Neural cell (in vitro differentiated cells): ENCODE measurements around the gene MACF1. TPM values are rescaled to one million over a fixed set of nuclear protein-coding genes. Genes with fewer than 3 reads are reported as not detected.

Experiments
- H2AFZ ChIP-seq: fragments of 200-600, 300-800 bp; sonication (generic), shearing (Covaris generic); 2 replicates; pipeline ENCODE4 v1.6.0; 2014; ENCODE audit warnings: low read depth, mild to moderate bottlenecking, antibody characterized with exemption, low read length, moderate library complexity
- H3F3A ChIP-seq: fragments of 200-600 bp; shearing (Covaris generic); 2 replicates; pipeline ENCODE4 v1.6.1; 2016; ENCODE audit warnings: mild to moderate bottlenecking, moderate library complexity, mixed read lengths, antibody characterized with exemption, low read length; ENCODE audit not compliant: insufficient read depth, poor library complexity, severe bottlenecking
- H3K27ac ChIP-seq: fragments of 200-600, 300-800 bp; sonication (generic), shearing (Covaris generic); 2 replicates; pipeline ENCODE4 v1.5.1; 2014; ENCODE audit warnings: mild to moderate bottlenecking, low read length, moderate library complexity
- H3K27me3 ChIP-seq: fragments of 300-800, 200-600 bp; sonication (generic), shearing (Covaris generic); 2 replicates; pipeline ENCODE4 v1.6.0; 2014; ENCODE audit warnings: mild to moderate bottlenecking, low read depth, low read length, moderate library complexity; ENCODE audit not compliant: insufficient read depth
- H3K36me3 ChIP-seq: fragments of 300-800, 200-600 bp; sonication (generic), shearing (Covaris generic); 2 replicates; pipeline ENCODE4 v1.5.1; 2014; ENCODE audit warnings: mild to moderate bottlenecking, antibody characterized with exemption, low read length, moderate library complexity; ENCODE audit not compliant: insufficient read depth
- H3K4me2 ChIP-seq: fragments of 300-800, 200-600 bp; sonication (generic), shearing (Covaris generic); 2 replicates; pipeline ENCODE4 v1.6.0; 2014; ENCODE audit warnings: mild to moderate bottlenecking, low read length
- H3K4me3 ChIP-seq: fragments of 300-800, 200-600 bp; sonication (generic), shearing (Covaris generic); 2 replicates; pipeline ENCODE4 v1.5.1; 2014; ENCODE audit warnings: mild to moderate bottlenecking, low read length, moderate library complexity
- H3K79me2 ChIP-seq: fragments of 200-600 bp; shearing (Covaris generic); replicated peaks from 2 replicates; pipeline ENCODE4 v1.6.0; 2014; ENCODE audit warnings: mild to moderate bottlenecking, low read length, moderate library complexity; ENCODE audit not compliant: insufficient read depth
- H3K9ac ChIP-seq: fragments of 300-800, 200-600 bp; sonication (generic), shearing (Covaris generic); 2 replicates; pipeline ENCODE4 v1.6.1; 2016; ENCODE audit warnings: mild to moderate bottlenecking, low read length, mixed read lengths
- H3K9me2 ChIP-seq: fragments of 200-600 bp; shearing (Covaris generic); 2 replicates; pipeline ENCODE4 v1.6.1; 2016; ENCODE audit warnings: mild to moderate bottlenecking, low read length, mixed read lengths; ENCODE audit not compliant: insufficient read depth
- H3K9me3 ChIP-seq: fragments of 200-600, 300-800 bp; sonication (generic), shearing (Covaris generic); 2 replicates; pipeline ENCODE4 v1.6.1; 2016; ENCODE audit warnings: mild to moderate bottlenecking, mixed run types, low read length, moderate library complexity, mixed read lengths
- H4K20me1 ChIP-seq: fragments of 200-600 bp; shearing (Covaris generic); 2 replicates; pipeline ENCODE4 v1.6.1; 2016; ENCODE audit warnings: mild to moderate bottlenecking, mixed run types; ENCODE audit not compliant: insufficient read depth
- EP300 ChIP-seq: fragments of 450-650 bp; conservative IDR thresholded peaks from 2 replicates; pipeline ENCODE4 v1.6.1; 2014; ENCODE audit warnings: antibody characterized with exemption, mild to moderate bottlenecking, moderate library complexity; ENCODE audit not compliant: poor library complexity, severe bottlenecking
- EZH2 ChIP-seq: fragments of 200-600, 300-800 bp; shearing (Covaris generic), sonication (generic); IDR thresholded peaks from 2 replicates; pipeline ENCODE4 v1.6.1; 2014; ENCODE audit warnings: antibody characterized with exemption, low read length, borderline replicate concordance, mild to moderate bottlenecking; ENCODE audit not compliant: insufficient read depth, poor library complexity, severe bottlenecking
- POLR2AphosphoS5 ChIP-seq: IDR thresholded peaks from 2 replicates; pipeline ENCODE4 v1.6.1; 2012
- RAD21 ChIP-seq: fragments of 450-650 bp; conservative IDR thresholded peaks from 2 replicates; pipeline ENCODE4 v1.6.1; 2014; ENCODE audit warnings: antibody characterized with exemption, mild to moderate bottlenecking, moderate library complexity
- REST ChIP-seq: IDR thresholded peaks from 2 replicates; pipeline ENCODE4 v1.6.1; 2012; ENCODE audit warnings: borderline replicate concordance
- SMC3 ChIP-seq: fragments of 450-650 bp; conservative IDR thresholded peaks from 2 replicates; pipeline ENCODE4 v1.6.1; 2014; ENCODE audit warnings: antibody characterized with exemption, mild to moderate bottlenecking, moderate library complexity; ENCODE audit not compliant: poor library complexity
- TAF1 ChIP-seq: IDR thresholded peaks from 2 replicates; pipeline ENCODE4 v1.6.1; 2012; ENCODE audit warnings: low read depth
- polyA plus RNA-seq: library from polyadenylated mRNA; depleted of rRNA; stranded (reverse); fragments of >200 nt; gene quantifications from 2 replicates; pipeline ENCODE4 v1.2.3, GENCODE V29; 2014
- TF ChIP-seq, protein P1 (sequence below): fragments of 450-650 bp; IDR thresholded peaks from 2 replicates; pipeline ENCODE4 v1.5.1; 2014; ENCODE audit warnings: antibody characterized with exemption, mild to moderate bottlenecking, moderate library complexity; ENCODE audit not compliant: poor library complexity, severe bottlenecking

The MACF1 gene
- polyA plus RNA-seq, 1 donor from 2014 or later: 176 TPM

GRCh38 chr1:39410915-39411436 lies 206.5 kb downstream of the MACF1 start:
- H3K9ac ChIP-seq: peak overlapping the region; percentile 75
- peaks cover 19% of the 10 kb centered on the region for H4K20me1 ChIP-seq
- H3K4me2 ChIP-seq: peak overlapping the region; percentile 70
- no peak overlapping the region for H2AFZ ChIP-seq
- no peak for TF ChIP-seq EP300
- TF ChIP-seq, protein P1, sequence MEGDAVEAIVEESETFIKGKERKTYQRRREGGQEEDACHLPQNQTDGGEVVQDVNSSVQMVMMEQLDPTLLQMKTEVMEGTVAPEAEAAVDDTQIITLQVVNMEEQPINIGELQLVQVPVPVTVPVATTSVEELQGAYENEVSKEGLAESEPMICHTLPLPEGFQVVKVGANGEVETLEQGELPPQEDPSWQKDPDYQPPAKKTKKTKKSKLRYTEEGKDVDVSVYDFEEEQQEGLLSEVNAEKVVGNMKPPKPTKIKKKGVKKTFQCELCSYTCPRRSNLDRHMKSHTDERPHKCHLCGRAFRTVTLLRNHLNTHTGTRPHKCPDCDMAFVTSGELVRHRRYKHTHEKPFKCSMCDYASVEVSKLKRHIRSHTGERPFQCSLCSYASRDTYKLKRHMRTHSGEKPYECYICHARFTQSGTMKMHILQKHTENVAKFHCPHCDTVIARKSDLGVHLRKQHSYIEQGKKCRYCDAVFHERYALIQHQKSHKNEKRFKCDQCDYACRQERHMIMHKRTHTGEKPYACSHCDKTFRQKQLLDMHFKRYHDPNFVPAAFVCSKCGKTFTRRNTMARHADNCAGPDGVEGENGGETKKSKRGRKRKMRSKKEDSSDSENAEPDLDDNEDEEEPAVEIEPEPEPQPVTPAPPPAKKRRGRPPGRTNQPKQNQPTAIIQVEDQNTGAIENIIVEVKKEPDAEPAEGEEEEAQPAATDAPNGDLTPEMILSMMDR: peak; percentile 41
- H3K27me3 ChIP-seq: no peaks in the 10 kb centered on the region
- no peaks in the 10 kb centered on the region for H3K9me2 ChIP-seq
- no peak overlapping the region for H3K27ac ChIP-seq
- no peaks in the 10 kb centered on the region for H3K36me3 ChIP-seq
- peaks cover 51% of the 10 kb centered on the region for H3K79me2 ChIP-seq
- no peaks in the 10 kb centered on the region for H3K9me3 ChIP-seq
- peak overlapping the region; percentile 89 for H3K4me3 ChIP-seq
- H3F3A ChIP-seq: peaks cover 8% of the 10 kb centered on the region

GRCh38 chr1:39411526-39412478 lies 207.3 kb downstream of the MACF1 start:
- H3K27me3 ChIP-seq: no peaks in the 10 kb centered on the region
- H3K9me2 ChIP-seq: no peaks in the 10 kb centered on the region
- H3K9me3 ChIP-seq: no peaks in the 10 kb centered on the region
- TF ChIP-seq EZH2 (no peak), POLR2AphosphoS5 (no peak), SMC3 (no peak), TAF1 (no peak), EP300 (no peak), RAD21 (no peak), REST (no peak)
- TF ChIP-seq, protein P1: no peak
- peaks cover 19% of the 10 kb centered on the region for H4K20me1 ChIP-seq
- H3K4me3 ChIP-seq: peak overlapping the region; percentile 89
- H2AFZ ChIP-seq: no peak overlapping the region
- H3F3A ChIP-seq: peaks cover 8% of the 10 kb centered on the region
- peak overlapping the region; percentile 70 for H3K4me2 ChIP-seq
- H3K9ac ChIP-seq: peak overlapping the region; percentile 15
- H3K27ac ChIP-seq: no peak overlapping the region
- peaks cover 59% of the 10 kb centered on the region for H3K79me2 ChIP-seq
- H3K36me3 ChIP-seq: no peaks in the 10 kb centered on the region
